NCI-H82 (cell line): ENCODE measurements around the gene STN1.
"Not testable (repeated sequence)": the region's sequence is repeated elsewhere in the genome, so short reads cannot be mapped to it uniquely, and the experiment has no call there.

Source experiments
- DNase-seq: peaks from one replicate; lab custom pipeline; 2025; lab: John Stamatoyannopoulos, UW

The STN1 gene

GRCh38 chr10:103861505-103861904, 56.5 kb downstream of the STN1 start:
- DNase-seq: no peak

DNA sequence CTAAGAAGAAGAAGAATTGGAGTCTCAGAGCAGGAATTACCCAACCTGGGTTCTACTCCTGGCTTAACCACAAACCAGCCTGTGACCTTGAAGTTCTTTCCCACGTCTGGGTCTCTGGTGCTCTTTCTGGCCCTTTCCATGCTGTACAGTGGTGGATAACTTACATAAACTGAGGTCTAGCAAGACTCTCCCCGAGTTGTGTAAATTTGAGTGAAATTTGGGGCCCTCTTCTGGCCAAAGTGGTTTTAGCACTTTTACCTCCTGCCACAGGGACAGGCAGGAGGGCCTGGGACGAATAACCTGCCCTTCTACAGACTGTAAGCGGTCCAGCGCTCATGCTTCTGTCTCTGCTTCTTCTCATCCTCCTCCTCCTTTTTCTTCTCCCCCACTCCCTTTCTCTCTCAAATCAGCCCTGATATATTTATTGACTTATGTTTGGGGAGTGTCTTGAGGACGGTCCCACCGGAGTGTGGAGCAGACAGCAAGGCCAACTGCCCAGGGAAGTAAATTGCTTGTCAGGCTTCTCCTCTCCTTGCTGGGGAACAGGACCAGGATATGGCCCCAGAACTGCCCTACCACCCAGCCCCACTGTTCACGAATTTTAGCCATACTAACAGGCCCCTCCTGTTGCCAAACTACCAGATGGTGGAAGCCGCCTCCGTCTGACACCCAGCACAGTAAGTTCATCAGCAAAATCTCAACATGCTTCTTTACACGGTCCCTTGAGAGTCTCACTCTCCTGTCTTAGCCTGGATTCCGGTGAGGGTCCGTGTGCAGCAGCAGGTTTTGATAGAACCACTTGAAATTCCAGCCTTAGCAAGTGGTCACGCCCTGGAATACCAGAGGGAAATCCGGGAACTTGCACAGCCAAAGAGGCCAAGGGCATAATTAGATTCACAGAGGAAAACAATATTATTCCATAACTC, 58.6 kb downstream of the STN1 start:
- peak; percentile 75 for DNase-seq

DNA sequence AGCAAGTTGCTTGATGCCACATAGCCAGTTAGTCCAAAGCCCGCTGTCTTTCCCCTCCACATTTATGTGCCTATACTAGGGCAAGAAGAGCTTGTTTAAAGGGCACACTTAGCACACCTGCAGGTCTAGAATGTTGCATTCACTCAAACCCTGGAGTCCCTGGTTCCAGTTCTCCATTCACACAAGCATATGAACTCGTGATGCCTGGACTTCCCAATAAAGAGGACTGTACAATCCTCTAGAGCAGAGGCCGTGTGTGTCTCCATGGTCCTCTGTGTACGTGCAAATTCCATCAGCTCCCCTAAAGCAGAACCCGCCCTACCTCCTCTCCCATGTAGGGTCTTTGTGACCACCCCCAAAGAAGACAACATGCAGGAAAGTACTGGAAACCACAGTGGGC, 59.6 kb downstream of the STN1 start:
- DNase-seq: no peak

- peak; percentile 37 for DNase-seq
These were observed 61.2 kb downstream of the STN1 start for GRCh38 chr10:103856797-103857170.

- peak; percentile 27 for DNase-seq
These were observed 61.9 kb downstream of the STN1 start for GRCh38 chr10:103855852-103856796.

GRCh38 chr10:103855424-103855823, 62.6 kb downstream of the STN1 start, which contains the start of gene SH3PXD2A:
TSS of gene SH3PXD2A (minus strand) at chr10:103855576. CDS start at chr10:103855266, 310 bp downstream.
- DNase-seq: peak; percentile 51

- peak; percentile 55 for DNase-seq
These were observed 63.1 kb downstream of the STN1 start for GRCh38 chr10:103854686-103855391.

DNA sequence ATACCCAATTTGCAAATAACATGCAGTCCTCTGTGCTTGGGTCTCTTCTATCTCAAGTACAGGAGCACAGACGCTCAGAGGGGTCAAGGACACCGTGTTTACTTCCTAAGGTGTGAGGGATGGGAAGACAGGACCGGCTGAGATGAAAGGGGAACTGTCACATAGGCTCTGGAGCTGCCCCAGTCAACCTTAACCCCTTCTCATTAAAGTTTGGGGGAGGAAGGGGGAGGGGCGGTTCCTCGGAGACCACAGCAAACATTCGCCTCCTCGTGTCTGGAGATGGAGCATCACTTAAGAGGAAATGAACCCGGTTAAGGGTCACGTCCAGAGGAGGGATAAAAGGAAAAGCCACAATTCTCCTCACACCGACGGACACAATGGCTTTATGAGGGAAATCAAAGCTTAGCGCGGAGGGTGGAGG, 63.7 kb downstream of the STN1 start:
- peak; percentile 55 for DNase-seq

- no peak for DNase-seq
These were observed 64.3 kb downstream of the STN1 start for GRCh38 chr10:103853428-103854264.

GRCh38 chr10:103852856-103853255, 65.1 kb downstream of the STN1 start:
- DNase-seq: no peak

DNA sequence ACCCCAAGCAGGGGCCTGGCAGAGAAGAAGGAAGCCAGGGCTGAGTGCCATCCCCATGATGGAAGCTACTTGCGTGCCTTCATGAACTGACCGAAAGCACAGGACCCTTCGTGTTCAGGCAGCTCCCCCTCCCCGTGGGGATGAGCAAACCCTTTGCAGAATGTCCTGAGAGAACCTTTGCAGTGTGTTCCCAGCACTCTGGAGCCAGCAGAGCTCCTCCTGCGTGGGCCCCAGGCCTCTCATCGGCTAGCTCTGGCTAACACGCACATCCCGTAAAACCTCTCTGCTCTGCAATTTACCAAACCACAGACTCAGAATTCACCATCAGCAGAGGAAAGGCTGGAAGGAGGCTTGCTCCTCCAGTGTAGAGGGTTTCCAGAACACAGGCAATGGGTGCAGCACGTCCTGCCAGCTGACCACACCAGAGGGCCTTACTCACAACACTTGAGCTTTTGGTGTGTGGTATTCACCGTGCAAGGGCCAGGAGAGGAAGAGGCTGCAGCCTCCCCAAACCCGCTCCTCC, 65.7 kb downstream of the STN1 start:
- no peak for DNase-seq

DNA sequence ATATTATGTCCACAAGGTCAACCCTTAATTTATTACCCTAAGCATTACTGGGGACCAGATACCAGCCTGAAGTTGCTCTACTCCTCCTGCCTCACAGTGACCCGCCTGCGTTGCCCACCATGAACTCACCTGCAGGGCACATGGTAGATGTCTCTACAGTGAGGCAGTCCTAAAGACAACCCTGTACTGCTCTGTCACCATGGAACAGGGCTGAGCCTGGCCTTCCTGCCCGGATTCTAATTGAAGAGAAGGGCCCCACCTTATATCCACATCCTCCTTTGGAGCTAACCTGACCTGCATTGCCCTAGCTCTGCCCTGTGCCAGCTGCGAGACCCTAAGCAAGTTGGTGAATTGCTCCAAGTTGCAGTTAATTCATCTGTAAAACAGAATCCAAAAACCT, 66.7 kb downstream of the STN1 start:
- no peak for DNase-seq

DNA sequence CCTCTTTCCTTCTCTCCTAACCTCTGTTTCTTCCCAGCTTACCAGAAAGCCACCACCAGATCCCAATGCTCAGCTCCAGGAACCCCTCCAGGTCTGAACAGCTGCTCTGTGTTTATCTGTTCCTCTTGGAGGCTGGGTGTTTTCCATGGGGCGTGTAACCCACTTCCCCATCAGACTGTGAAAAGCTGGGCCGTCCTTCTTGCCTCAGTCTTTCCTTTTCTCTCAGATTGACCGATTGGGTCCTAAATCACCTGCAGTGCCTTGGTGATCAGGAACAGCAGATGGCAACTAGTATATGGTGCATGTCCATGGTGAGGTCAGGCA, 67.5 kb downstream of the STN1 start:
- DNase-seq: no peak

- no peak for DNase-seq
These were observed 68.0 kb downstream of the STN1 start for GRCh38 chr10:103849880-103850571.

DNA sequence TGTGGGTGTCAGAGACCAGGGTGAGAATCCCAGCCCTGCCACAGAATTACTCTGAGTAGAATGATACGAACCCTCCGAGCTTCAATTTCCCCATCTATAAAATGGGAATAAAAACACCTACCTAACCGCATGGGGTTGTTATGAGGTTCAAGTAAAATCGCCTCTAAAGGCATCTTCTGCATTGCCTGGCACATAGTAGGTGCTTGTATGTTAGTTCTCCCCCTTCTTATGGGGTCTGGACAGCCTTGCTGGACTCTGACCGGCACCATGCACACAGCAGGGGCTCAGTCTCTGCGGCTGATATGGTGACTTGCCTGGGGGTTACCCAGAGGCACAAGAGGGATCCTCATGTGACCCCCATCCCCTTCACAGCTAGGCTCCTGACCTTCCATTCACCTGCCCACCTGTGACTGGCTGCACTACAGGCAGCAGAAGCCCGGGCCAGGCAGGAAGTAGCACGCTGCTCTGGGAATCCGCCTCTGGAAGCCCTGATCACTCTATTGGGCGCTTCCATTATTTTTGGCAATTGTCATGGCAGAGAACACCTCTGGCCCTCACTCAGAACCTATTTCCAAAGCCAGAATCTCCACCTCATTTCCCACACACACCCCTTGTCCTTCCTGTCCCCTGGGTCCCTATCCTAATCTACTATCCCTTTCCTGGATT, 68.6 kb downstream of the STN1 start:
- no peak for DNase-seq

GRCh38 chr10:103847909-103848468, 70.0 kb downstream of the STN1 start:
- peak; percentile 33 for DNase-seq

GRCh38 chr10:103847346-103847745, 70.6 kb downstream of the STN1 start:
- no peak for DNase-seq

DNA sequence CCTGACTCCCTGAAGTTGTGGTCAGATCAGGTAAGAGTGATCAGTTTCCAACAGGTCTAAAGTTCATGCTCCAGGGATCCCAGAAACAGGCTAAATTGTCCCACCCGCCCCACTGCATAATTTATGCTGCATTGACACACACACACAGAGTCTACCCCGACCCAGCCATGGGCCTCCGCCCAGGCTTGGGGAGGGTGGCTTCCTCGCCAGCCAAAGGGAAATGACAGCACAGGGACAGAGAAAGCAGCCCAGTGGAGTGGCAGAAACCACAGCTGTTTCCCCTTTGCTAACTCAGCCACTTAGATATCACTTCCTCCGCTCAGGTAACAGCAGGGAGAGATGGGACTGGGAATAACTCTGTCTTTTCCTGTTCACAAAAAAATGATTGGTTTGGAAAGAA, 72.0 kb downstream of the STN1 start:
- no peak for DNase-seq

DNA sequence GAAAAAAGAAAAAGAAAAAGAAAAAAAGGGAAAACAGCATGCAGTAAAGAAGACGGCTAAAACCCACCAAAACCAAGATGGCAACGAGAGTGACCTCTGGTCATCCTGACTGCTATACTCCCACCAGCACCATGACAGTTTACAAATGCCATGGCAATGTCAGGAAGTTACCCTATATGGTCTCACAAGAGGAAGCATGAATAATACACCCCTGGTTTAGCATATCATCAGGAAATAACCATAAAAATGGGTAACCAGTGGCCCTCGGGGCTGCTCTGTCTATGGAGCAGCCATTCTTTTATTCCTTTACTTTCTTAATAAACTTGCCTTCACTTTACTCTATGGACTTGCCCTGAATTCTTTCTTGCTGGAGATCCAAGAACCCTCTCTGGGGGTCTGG, 72.6 kb downstream of the STN1 start:
- DNase-seq: not testable (repeated sequence)
